Skin epidermis (tissue), 12 donors: ENCODE data around the gene PRAMEF5.
"Not testable (repeated sequence)": the region's sequence is repeated elsewhere in the genome, so short reads cannot be mapped to it uniquely, and the experiment has no call there.

Experiments used
- H3K27ac ChIP-seq, 21 experiments: fragments of 200-600 bp; sonication (generic) in 11 of 21; one replicate each; pipeline ENCODE4 v1.5.0; 2020; ENCODE audit warnings: mild to moderate bottlenecking in 3 of 21, inconsistent platforms in 2 of 21, moderate library complexity in 2 of 21
- H3K4me3 ChIP-seq, 7 experiments: fragments of 200-600 bp; sonication (generic) in 2 of 7; one replicate each; pipeline ENCODE4 v1.5.0; 2020; ENCODE audit warnings: inconsistent platforms in 2 of 7, mild to moderate bottlenecking in 2 of 7, moderate library complexity in 1 of 7

PRAMEF5 gene

DNA sequence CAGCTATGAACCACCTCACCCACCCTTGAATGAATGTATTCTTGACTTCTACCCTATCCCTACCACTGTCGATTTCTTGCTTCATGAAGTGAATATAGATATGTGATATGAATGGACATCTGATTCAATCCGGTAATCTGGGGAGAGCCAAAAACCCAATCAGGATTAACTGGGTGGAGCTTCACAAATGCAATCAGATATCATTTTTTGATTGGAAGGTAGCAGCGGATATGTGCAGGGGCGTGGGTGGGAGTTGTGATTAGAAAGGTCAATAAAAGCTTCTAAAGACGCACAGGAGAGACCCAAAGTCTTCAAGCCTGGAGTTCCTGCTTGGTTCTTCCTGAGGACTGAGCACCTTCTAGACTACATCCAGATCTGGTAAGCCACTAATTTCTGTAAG lies at the start of gene PRAMEF5:
Gene PRAMEF5, plus strand, starts transcription at position 301 of the 400 bp plus-strand sequence. CDS start 5,071 bp downstream, outside the sequence.
- not testable (repeated sequence) for H3K4me3 ChIP-seq, H3K27ac ChIP-seq

DNA sequence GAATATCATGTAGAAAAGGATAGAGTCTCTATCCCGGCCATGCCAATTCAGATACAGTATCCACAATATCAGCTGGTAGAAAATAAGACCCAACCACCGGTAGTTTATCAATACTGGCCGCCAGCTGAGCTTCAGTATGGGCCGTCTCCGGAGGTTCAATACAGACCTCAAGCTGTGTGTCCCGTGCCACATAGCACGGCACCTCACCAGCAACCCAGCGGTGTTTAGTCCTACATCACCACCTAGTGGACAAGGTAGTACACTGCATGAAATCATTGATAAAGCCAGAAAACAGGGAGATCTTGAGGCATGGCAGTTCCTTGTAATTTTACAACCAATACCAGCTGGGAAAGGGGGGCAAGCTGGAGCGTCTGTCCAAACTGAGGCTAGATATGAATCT lies 45.3 kb upstream of the PRAMEF5 start:
- not testable (repeated sequence) for H3K27ac ChIP-seq, H3K4me3 ChIP-seq

DNA sequence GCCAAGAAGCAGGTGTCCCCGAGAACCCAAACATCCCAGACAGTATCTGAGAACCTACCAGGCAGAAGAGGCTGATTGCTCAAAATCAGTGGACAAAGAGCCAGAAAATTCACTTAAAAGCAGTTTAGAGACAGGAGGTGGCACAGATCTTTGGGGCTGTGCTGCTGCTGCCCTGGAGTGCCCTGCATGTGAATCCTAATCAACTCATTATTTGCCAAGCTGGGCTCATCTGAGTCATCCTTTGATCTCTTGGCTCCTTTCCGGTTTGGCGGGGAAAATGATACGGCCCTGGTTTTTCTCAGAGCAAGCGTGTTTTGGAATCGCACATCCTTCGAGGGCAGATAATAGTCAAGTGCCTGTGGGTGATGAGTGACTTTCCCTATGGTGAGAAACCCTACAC lies 37.4 kb upstream of the PRAMEF5 start:
- H3K4me3 ChIP-seq, H3K27ac ChIP-seq: not testable (repeated sequence)

DNA sequence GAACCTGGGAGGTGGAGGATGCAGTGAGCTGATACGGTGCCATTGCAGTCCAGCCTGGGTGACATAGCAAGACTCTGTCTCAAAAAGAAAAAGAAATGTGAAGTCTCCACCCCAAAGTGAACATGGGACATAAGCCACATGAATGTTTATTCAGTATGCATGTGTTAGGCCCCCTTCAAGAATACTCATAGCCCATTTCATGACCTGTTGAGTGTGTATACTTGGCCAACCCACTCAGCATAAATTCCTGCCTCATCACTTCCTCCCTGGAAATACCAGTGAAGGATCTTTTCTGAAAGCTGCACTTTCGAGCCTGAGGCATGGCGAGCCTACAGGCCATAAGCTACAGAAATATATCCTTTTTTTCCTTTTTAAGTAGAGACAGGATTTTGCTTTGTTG lies 34.8 kb upstream of the PRAMEF5 start:
- H3K27ac ChIP-seq, H3K4me3 ChIP-seq: not testable (repeated sequence)

DNA sequence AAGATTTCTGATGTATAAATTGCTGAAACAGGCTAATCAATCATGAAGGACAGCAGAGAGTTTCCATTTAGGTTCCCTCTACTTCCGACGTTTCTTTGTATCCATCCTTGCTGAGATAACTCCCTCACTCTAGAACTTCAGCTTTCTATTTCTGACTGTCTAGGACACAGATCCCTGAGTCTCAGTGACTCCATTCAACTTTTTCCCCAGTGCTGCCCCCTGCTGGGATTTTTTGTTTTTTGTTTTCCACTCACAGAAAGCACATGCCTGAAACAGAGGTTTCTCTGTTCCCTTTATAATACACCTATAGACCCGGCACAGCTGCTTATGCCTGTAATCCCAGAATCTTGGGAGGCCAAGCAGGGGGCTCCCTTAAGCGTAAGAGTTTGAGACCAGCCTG lies 31.2 kb upstream of the PRAMEF5 start:
- not testable (repeated sequence) for H3K27ac ChIP-seq, H3K4me3 ChIP-seq

DNA sequence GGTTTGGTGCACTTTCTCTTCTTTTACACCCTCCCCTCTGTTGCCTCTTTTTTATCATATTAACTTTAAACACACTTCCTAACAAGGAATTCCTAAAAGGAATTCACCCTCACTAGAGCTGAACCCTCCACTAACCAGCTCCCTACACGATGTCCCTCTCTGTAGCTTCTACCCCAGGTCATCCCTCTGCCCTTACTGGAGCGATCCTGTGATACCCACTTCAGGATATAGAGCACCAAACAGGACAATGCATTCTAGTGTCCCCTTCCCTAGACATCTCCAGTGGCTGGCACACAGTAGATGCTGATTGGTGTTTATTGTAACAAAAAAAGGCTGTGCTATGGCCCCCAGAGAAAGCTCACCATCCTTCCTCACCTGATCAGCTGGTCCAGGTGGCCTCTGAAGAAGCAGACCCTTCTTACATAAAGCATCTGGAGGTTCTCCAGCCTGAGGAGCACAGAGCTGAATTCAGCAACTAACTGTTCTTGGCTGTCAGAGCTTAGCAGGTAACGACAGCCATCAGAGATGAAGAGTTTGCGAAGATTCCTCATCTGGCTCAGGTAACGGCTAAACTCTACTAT lies 29.4 kb upstream of the PRAMEF5 start:
- Histone ChIP-seq H3K27ac (no peak overlapping the region), H3K4me3 (no peak overlapping the region)

DNA sequence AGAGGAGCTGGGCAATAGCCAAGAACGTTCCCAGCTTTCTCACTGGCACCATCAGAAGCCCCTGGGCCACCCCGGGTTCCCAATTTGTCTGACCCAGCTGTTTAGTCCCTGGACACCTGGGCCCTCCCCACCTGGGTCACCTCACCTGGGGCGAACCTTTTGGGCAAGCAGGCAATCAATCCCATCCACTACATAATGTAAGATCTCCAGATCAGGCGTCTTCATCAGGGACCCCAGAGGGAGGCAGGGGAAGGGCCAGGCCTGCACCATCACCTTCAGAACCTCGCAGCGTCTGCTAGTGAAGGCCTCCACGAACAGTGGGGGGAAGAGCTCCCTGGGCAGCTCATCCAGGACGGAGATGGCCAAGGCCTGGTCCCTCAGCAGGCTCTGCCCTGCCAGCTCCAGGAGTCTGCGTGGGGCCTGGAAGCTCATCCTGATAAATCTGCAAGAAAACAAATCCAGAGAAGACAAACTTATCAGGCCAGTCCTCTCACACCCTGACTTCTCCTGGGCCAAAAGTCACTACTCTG lies 28.3 kb upstream of the PRAMEF5 start, which contains the start of gene PRAMEF18:
Gene PRAMEF18, minus strand, starts transcription at position 480 of the 530 bp plus-strand sequence. Its CDS starts 48 bp downstream, at position 432.
- not testable (repeated sequence) for H3K4me3 ChIP-seq

DNA sequence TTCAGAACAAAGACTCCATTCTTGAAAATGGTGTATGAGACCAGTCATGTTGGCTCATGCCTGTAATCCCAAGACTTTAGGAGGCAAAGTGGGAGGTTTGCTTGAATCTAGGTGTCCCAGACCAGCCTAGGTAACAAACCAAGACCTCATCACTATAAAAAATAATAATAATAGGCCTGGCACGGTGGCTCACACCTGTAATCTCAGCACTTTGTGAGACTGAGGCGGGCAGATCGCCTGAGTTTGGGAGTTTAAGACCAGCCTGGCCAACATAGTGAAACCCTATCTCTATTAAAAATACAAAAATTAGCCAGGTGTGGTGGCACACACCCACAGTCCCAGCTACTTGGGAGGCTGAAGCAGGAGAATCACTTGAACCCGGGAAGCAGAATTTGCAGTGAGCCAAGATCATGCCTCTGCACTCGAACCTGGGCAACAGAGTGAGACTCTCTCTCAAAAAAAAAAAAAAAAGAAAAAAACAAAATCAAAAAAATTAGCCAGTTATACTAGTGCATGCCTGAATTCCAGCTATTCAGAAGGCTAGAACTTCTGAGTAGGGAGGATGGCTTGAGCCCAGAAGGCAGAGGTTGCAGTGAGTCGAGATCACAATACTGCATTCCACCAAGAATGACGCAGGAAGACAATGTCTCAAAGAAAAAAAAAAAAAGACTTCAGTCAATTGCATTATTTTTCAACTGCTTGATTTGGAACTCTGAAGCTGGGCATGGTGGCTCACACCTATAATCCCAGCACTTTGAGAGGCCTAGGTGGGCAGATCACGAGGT lies 26.5 kb upstream of the PRAMEF5 start:
- not testable (repeated sequence) for H3K27ac ChIP-seq, H3K4me3 ChIP-seq

More for the DNA sequence above, 28.3 kb upstream of the PRAMEF5 start, which contains the start of gene PRAMEF18:
- not testable (repeated sequence) for H3K27ac ChIP-seq

DNA sequence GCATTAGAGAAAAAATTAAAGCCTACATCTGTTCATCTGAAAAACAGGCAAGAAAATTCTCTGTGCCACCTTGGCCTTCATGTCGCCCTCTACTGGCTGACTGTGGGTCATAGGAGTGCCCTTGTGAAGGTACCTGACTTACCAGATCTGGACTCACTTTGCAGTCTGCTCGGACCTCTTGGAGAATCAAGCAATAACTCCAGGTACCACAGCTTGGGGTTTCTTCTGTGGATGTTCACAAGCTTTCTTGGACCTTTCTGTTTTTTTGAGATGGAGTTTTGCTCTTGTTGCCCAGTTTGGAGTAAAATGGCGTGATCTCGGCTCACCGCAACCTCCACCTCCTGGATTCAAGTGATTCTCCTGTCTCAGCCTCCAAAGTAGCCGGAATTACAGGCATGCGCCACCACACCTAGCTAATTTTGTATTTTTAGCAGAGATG lies 25.6 kb upstream of the PRAMEF5 start:
- Histone ChIP-seq H3K27ac (no peak overlapping the region), H3K4me3 (no peak overlapping the region)

DNA sequence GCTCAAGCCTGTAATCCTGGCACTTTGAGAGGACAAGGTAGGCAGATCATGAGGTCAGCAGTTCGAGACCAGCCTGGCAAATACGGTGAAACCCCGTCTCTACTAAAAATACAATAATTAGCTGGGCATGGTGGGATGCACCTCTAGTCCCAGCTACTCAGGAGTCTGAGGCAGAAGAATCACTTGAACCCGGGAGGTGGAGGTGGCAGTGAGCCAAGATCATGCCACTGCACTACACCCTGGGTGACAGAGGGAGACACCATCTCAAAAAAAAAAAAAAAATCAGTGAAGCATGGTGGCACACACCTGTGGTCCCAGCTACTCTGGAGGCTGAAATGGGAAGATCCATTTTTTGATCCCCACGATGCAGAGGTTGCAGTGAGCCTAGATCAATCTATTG lies 23.9 kb upstream of the PRAMEF5 start:
- H3K4me3 ChIP-seq, H3K27ac ChIP-seq: not testable (repeated sequence)

DNA sequence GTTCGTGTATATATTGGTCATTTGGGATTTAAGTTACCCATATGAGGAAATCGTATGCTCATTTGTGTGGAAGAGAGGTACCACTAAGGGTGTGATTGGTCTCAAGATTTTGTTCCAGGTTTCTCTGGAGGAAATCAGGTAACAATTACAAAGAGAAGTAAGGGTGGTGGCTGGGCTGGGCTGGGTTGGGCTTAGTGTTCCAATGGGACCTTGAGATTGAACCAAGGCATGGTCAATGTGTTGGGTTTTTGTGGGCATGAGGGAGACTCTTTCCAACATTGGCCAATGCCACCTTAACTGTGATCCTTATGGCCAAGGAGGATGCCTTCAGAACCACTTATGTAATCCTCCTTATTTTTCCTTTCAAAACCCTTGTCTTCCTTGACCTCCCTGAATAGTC lies 23.4 kb upstream of the PRAMEF5 start:
- not testable (repeated sequence) for H3K27ac ChIP-seq, H3K4me3 ChIP-seq

DNA sequence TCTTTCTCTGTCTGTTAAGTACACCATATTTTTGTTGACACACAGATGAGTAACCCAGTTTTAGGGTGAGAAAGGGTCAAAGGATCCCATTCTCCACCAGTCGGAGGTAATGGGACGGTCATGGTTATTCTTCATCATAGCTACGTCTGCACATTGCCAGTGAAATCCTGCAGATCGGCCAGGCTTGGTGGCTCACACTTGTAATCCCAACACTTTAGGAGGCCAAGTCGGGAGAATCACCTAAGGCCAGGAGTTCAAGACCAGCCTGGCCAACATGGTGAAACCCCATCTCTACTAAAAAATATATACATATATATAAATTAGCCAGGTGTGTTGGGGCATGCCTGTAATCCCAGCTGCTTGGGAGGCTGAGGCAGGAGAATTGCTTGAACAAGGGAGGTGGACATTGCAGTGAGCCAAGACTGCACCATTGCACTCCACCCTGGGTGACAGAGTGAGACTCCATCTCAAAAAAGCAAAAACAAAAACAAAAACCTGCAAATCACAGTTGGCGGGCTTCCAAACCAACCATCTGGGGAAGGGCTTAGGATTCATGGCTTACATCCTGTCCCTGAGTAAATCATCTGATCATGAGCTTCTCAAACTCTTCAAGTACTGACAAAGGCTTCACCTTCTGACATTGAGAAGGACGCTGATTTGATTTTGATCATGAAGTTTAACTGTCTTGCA lies 22.8 kb upstream of the PRAMEF5 start:
- H3K27ac ChIP-seq, H3K4me3 ChIP-seq: not testable (repeated sequence)

DNA sequence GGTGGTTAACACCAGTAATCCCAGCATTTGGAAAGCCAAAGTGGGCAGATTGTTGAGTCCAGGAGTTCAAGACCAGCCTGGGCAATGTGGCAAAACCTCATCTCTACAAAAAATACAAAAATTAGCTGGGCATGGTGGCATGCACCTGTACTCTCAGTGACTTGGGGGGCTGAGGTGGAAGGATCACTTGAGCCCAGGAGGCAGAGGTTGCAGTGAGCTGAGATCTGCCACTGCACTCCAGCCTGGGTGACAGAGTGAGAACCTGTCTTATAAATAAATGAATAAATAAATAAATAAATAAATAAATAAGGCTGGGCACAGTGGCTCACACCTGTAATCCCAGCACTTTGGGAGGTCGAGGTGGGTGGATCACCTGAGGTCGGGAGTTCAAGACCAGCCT lies 21.9 kb upstream of the PRAMEF5 start:
- not testable (repeated sequence) for H3K4me3 ChIP-seq, H3K27ac ChIP-seq

DNA sequence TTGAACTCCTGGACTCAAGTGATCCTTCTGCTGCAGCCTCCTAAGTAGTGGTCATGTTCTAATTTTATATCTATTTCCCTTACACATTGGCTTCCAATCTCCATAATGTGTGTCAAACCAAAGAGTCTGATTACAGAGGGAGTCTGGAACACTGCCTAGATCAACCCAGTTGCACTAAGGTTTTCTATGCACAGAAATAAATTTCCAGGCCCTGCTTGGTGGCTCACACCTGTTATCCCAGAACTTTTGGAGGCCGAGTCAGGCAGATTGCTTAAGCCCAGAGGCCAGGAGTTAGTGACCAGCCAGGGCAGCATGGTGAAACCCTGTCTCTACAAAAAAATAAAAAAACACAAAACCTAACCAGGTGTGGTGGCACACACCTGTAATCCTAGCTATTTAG lies 19.9 kb upstream of the PRAMEF5 start:
- H3K4me3 ChIP-seq, H3K27ac ChIP-seq: not testable (repeated sequence)

DNA sequence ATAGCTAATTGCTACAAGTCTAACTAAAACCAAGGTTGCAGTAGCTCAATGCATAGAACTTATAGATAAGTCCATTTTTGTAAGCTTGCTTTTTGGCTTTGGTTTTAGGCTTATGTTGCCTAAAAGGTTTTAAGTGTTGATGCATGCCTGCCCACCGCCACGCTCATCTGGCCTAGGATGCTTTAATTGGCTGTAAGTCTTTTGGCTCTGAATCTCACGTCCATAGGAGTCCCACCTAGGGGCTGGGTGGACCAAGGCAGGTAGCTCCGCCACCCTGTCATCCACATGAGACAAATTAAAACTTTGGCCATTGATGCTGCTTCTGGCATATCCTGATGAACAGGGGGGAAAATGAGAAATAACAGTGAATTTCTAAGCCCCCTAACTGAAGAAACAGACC lies 16.4 kb upstream of the PRAMEF5 start:
- not testable (repeated sequence) for H3K27ac ChIP-seq, H3K4me3 ChIP-seq

DNA sequence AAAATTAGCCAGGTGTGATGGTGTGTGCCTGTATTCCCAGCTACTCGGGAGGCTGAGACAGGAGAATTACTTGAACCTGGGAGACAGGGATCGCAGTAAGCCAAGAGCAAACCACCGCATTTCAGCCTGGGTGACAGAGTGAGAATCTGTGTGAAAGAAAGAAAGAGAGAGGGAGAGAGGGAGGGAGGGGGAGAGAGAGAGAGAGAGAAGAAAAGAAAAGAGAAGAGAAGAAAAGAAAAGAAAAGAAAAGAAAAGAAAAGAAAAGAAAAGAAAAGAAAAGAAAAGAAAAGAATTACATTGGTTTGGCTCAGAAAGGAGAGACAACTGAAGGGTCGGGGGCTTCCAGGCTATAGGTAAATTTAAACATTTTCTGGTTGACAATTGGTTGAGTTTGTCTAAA lies 14.4 kb upstream of the PRAMEF5 start:
- not testable (repeated sequence) for H3K4me3 ChIP-seq, H3K27ac ChIP-seq

DNA sequence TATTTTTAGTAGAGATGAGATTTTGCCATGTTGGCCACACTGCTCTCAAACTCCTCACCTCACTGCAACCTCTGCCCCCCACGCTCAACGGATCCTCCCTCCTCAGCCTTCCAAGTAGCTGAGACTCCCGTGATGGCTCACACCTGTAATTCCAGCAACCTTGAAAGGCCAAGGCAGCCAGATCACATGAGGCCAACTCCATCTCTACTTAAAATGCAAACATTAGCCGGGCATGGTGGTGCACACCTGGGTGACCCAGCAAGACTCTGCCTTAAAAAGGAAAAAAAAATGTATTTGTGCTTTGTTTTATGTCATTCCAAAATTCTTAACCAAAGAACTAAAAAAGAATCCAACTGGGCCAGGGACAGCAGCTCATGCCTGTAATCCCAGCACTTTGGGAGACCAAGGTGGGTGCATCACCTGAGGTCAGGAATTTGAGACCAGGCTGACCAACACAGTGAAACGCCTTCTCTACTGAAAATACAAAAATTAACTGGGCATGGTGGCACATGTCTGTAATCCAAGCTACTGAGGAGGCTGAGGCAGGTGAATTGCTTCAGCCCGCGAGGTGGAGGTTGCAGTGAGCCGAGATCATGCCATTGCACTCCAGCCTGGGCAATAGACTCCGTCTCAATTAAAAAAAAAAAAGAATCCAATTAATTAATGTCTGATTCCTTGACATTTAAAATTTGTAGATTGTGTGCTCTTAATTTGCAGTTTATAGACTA lies 10.3 kb upstream of the PRAMEF5 start:
- not testable (repeated sequence) for H3K4me3 ChIP-seq, H3K27ac ChIP-seq

DNA sequence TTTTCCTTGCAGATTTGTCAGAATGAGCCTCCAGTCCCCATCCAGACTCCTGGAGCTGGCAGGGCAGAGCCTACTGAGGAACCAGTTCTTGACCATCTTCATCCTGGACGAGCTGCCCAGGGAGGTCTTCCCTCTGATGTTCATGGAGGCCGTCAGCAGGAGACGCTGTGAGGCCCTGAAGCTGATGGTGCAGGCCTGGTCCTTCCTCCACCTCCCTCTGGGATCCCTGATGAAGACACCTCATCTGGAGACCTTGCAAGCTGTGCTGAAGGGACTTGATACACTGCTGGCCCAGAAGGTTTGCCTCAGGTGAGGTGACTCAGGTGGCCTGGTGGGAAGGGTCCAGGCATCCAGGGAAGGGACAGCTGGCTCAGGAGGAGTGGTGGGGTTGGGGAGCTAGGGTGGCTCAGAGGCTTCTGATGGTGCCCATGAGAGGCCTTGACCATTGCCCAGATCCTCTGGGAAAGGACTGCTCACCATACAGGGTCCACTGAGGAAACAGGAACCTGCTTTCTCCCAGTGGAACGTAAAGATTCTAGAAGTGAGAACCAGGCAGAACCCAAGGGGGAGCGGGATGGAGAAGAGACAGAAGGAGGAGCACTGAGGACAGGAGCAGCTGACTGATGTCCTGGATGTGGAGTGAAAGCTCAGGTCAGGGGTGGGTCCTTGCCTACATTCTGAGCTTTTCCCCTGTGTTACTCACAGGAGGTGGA lies 8.0 kb upstream of the PRAMEF5 start:
- H3K27ac ChIP-seq, H3K4me3 ChIP-seq: not testable (repeated sequence)

DNA sequence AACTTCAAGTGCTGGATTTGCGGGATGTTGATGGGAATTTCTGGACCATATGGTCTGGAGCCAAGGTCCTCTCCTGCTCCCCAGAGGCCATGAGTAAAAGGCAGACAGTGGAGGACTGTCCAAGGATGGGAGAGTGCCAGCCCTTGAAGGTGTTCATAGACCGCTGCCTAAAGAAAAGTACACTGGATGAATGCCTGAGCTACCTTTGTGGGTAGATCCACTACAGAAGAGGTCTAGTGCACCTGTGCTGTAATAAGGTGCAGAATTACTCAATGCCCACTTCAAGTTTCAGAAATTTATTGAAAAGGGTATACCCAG lies 7.5 kb upstream of the PRAMEF5 start:
- not testable (repeated sequence) for H3K27ac ChIP-seq, H3K4me3 ChIP-seq
